ENCODE measurements around the gene KYNU.

Gene KYNU

DNA sequence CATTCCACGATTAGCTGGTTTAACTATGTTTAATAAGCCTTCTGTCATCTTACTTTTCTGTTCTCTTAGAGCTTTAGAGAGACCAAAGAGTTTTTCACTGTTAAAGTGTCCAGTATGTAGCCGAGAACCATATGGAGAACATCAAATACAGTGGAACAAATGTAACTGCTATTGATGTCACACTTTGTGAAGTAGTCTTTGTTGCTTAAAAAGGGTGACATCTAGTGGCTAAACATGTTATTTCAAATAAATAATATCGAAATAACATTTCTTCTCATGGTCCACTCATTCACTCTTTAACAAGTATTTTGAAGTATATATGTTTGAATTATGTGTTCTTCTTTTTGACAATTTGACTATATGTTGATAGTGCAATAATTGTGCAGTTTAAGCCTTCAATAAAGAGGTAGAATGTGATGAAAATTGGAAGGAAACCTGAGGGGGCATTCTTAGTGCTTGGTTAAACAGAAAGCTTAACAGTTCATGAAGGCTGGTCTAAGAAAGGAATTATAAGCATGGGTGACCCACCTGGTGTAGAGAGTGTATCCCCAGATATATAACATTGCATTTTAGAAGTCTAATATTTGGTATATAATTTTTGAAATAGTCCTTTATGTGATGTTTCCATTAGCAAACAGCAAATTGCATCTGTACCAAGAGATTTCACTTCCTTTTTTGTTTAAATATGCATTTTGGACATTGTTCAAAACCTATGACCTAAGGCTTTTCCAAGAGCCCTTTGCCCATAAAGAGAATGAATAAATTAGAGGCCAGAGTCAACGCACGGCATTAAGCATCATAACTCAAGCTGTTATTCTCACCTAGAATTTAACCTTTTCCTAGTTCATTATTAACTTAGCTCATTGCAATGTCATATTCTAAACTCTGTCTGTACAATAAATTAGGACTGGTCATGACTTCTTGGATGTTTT is 112.1 kb downstream of the KYNU start:
- CTCF ChIA-PET = interaction anchor here (0.6 to 2.2 kb wide), 23 partner anchors 8 to 1175 kb away, joined by 3 to 18 read pairs (median 3); no protein-coding TSS in a partner anchor

DNA sequence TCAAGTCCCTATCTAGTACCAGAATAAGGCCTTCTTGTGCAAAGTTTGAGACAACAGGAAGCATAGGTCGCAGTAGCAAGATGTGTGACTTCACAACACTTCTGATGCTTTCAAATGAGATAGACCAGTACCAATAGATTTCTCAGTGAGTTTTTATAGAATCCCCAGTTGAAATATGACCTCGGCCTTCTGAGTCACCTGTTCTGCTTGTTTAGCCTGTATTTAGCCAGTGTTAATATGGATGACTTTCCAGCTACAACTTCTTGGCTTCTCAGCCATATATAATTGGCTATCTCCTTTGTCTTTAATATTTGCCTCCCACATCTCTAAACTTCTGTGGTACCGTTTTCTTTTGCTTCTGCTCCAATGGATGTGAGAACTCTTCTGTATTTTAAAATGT is 113.8 kb downstream of the KYNU start:
- Histone ChIP-seq H3K27ac (ENCODE audit: extremely low read depth, low read depth, low read length) (no peak overlapping the region), H3K9me3 (ENCODE audit: control insufficient read depth, insufficient read depth, low read depth, low read length) (no peaks in the 10 kb centered on the region), H3K4me3 (ENCODE audit: low read depth, low read length) (no peak overlapping the region), H3K4me1 (ENCODE audit: control insufficient read depth, insufficient read depth, low read length) (peaks cover 15% of the 10 kb centered on the region), H3K36me3 (ENCODE audit: control insufficient read depth in 2 of 2, insufficient read depth in 1 of 2, low read length in 2 of 2) (no peaks in the 10 kb centered on the region)
- POLR2A ChIA-PET = no interaction called here
- TF ChIP-seq MZF1 (tag by site-specific recombination; IDR thresholded peaks at IDR 0.05; ENCODE audit: borderline replicate concordance) (peak; percentile 22; the same call in 1 of the 2 replicates), ZNF169 (tag by site-specific recombination; IDR thresholded peaks at IDR 0.05) (no peak), ZBTB48 (tag by site-specific recombination; IDR thresholded peaks at IDR 0.05) (no peak), ZNF837 (tag by site-specific recombination; IDR thresholded peaks at IDR 0.05) (no peak)
- CTCF ChIA-PET = interaction anchor here (1.5 kb wide), 1 partner anchor 268 kb away, joined by 3 read pairs; no protein-coding TSS in a partner anchor

More for the DNA sequence above, 112.1 kb downstream of the KYNU start:
- TF ChIP-seq ZNF112 (tag by site-specific recombination; IDR thresholded peaks at IDR 0.05) (no peak), ZNF24 (tag by site-specific recombination; IDR thresholded peaks at IDR 0.05) (no peak), ZNF510 (tag by site-specific recombination; IDR thresholded peaks at IDR 0.05; ENCODE audit: insufficient replicate concordance) (no peak), ZNF174 (tag by site-specific recombination; IDR thresholded peaks at IDR 0.05) (no peak), ZNF654 (tag by site-specific recombination; IDR thresholded peaks at IDR 0.05; ENCODE audit: low read depth) (peak; percentile 55), GLIS1 (tag by site-specific recombination; IDR thresholded peaks at IDR 0.05) (no peak), MZF1 (tag by site-specific recombination; IDR thresholded peaks at IDR 0.05; ENCODE audit: borderline replicate concordance) (no peak), ZBTB17 (tag by site-specific recombination; IDR thresholded peaks at IDR 0.05) (no peak), ZNF747 (tag by site-specific recombination; IDR thresholded peaks at IDR 0.05) (no peak), ZBTB48 (tag by site-specific recombination; IDR thresholded peaks at IDR 0.05) (no peak), ZFP41 (tag by site-specific recombination; IDR thresholded peaks at IDR 0.05; ENCODE audit: borderline replicate concordance) (no peak)
- TF ChIP-seq, protein P1, sequence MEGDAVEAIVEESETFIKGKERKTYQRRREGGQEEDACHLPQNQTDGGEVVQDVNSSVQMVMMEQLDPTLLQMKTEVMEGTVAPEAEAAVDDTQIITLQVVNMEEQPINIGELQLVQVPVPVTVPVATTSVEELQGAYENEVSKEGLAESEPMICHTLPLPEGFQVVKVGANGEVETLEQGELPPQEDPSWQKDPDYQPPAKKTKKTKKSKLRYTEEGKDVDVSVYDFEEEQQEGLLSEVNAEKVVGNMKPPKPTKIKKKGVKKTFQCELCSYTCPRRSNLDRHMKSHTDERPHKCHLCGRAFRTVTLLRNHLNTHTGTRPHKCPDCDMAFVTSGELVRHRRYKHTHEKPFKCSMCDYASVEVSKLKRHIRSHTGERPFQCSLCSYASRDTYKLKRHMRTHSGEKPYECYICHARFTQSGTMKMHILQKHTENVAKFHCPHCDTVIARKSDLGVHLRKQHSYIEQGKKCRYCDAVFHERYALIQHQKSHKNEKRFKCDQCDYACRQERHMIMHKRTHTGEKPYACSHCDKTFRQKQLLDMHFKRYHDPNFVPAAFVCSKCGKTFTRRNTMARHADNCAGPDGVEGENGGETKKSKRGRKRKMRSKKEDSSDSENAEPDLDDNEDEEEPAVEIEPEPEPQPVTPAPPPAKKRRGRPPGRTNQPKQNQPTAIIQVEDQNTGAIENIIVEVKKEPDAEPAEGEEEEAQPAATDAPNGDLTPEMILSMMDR (tag by site-specific recombination; IDR thresholded peaks at IDR 0.05) = 0 out of 2 replicates have a peak, but pooled peaks have one; percentile 11
- TF ChIP-seq, protein P2, sequence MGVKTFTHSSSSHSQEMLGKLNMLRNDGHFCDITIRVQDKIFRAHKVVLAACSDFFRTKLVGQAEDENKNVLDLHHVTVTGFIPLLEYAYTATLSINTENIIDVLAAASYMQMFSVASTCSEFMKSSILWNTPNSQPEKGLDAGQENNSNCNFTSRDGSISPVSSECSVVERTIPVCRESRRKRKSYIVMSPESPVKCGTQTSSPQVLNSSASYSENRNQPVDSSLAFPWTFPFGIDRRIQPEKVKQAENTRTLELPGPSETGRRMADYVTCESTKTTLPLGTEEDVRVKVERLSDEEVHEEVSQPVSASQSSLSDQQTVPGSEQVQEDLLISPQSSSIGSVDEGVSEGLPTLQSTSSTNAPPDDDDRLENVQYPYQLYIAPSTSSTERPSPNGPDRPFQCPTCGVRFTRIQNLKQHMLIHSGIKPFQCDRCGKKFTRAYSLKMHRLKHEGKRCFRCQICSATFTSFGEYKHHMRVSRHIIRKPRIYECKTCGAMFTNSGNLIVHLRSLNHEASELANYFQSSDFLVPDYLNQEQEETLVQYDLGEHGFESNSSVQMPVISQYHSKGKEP (tag by site-specific recombination; IDR thresholded peaks at IDR 0.05) = no peak
- TF ChIP-seq, protein P3, sequence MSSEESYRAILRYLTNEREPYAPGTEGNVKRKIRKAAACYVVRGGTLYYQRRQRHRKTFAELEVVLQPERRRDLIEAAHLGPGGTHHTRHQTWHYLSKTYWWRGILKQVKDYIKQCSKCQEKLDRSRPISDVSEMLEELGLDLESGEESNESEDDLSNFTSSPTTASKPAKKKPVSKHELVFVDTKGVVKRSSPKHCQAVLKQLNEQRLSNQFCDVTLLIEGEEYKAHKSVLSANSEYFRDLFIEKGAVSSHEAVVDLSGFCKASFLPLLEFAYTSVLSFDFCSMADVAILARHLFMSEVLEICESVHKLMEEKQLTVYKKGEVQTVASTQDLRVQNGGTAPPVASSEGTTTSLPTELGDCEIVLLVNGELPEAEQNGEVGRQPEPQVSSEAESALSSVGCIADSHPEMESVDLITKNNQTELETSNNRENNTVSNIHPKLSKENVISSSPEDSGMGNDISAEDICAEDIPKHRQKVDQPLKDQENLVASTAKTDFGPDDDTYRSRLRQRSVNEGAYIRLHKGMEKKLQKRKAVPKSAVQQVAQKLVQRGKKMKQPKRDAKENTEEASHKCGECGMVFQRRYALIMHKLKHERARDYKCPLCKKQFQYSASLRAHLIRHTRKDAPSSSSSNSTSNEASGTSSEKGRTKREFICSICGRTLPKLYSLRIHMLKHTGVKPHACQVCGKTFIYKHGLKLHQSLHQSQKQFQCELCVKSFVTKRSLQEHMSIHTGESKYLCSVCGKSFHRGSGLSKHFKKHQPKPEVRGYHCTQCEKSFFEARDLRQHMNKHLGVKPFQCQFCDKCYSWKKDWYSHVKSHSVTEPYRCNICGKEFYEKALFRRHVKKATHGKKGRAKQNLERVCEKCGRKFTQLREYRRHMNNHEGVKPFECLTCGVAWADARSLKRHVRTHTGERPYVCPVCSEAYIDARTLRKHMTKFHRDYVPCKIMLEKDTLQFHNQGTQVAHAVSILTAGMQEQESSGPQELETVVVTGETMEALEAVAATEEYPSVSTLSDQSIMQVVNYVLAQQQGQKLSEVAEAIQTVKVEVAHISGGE (tag by site-specific recombination; conservative IDR thresholded peaks at IDR 0.05; ENCODE audit: low read depth) = 0 out of 2 replicates have a peak, but pooled peaks have one; percentile 27
- no peaks in the 10 kb centered on the region for H3K9me3 ChIP-seq (ENCODE audit: control insufficient read depth, insufficient read depth, low read depth, low read length)
- POLR2A ChIA-PET = no interaction called here
- H3K4me1 ChIP-seq (ENCODE audit: control insufficient read depth, insufficient read depth, low read length) = peaks cover 15% of the 10 kb centered on the region
- H3K27ac ChIP-seq (ENCODE audit: extremely low read depth, low read depth, low read length) = no peak overlapping the region
- H3K4me3 ChIP-seq (ENCODE audit: low read depth, low read length) = no peak overlapping the region
- H3K36me3 ChIP-seq (ENCODE audit: control insufficient read depth in 2 of 2, insufficient read depth in 1 of 2, low read length in 2 of 2) = no peaks in the 10 kb centered on the region

Data from HEK293 (cell line).